ENCODE measurements around the gene UCK1. TPM values are rescaled to one million over a fixed set of nuclear protein-coding genes. Genes with fewer than 3 reads are reported as not detected.

Gene UCK1
- polyA plus RNA-seq, 2 of the 4 experiments (the other 2 are of a cell fraction): 18.0 to 26.5 TPM

GRCh38 chr9:131484560-131485185, 46.4 kb downstream of the UCK1 start:
- FAIRE-seq (no peak), DNase-seq (ENCODE audit: low read depth in 1 of 2, low spot score in 1 of 2) (no peak), ATAC-seq (no peak)
- Histone ChIP-seq H3K27ac (no peak overlapping the region), H3K4me1 (no peaks in the 10 kb centered on the region), H3K4me2 (no peak overlapping the region), H3K4me3 (no peak overlapping the region), H3K9me3 (no peaks in the 10 kb centered on the region)
- TF ChIP-seq FOSL2 (IDR thresholded peaks at IDR 0.05) (no peak), FOSL2 (CRISPR knock-in tag; IDR thresholded peaks at IDR 0.05) (no peak), HEYL (CRISPR knock-in tag; IDR thresholded peaks at IDR 0.05) (no peak), GATA3 (IDR thresholded peaks at IDR 0.05; ENCODE audit: borderline replicate concordance) (no peak)
- WGBS (ENCODE audit: missing lambda C conversion rate): 94% methylated on average over 15 of the region's 15 CpGs
- POLR2A ChIA-PET: no interaction called here
- CTCF ChIA-PET: interaction anchor here (0.8 to 1.4 kb wide), 7 partner anchors 10 to 256 kb away, joined by 3 to 4 read pairs (median 3); no protein-coding TSS in a partner anchor

- no peak for FAIRE-seq
- 96% methylated on average over 7 of the region's 7 CpGs for WGBS (ENCODE audit: missing lambda C conversion rate)
- Histone ChIP-seq H3K4me1 (no peaks in the 10 kb centered on the region), H3K27ac (no peak overlapping the region), H3K4me3 (no peak overlapping the region), H3K9me3 (no peaks in the 10 kb centered on the region), H3K4me2 (no peak overlapping the region)
- ChIA-PET CTCF (interaction anchor here (0.8 to 1.3 kb wide), 4 partner anchors 26 to 256 kb away, joined by 3 to 4 read pairs (median 3); no protein-coding TSS in a partner anchor), POLR2A (no interaction called here)
- no peak for DNase-seq (ENCODE audit: low read depth in 1 of 2, low spot score in 1 of 2)
- no peak for ATAC-seq
- TF ChIP-seq KDM5A (IDR thresholded peaks at IDR 0.05) (no peak), ZSCAN20 (CRISPR knock-in tag; IDR thresholded peaks at IDR 0.05) (no peak), EP300 (IDR thresholded peaks at IDR 0.05) (no peak), BHLHE40 (IDR thresholded peaks at IDR 0.05; ENCODE audit: low read depth, low read length) (no peak), HOXA7 (CRISPR knock-in tag; IDR thresholded peaks at IDR 0.05) (no peak), MAZ (IDR thresholded peaks at IDR 0.05; ENCODE audit: borderline replicate concordance, low read depth, low read length) (no peak), MAX (IDR thresholded peaks at IDR 0.05) (no peak), ZC3H11A (IDR thresholded peaks at IDR 0.05) (no peak), EHF (CRISPR knock-in tag; IDR thresholded peaks at IDR 0.05) (no peak), CBX2 (IDR thresholded peaks at IDR 0.05; ENCODE audit: borderline replicate concordance, low read depth) (no peak), CHD2 (IDR thresholded peaks at IDR 0.05; ENCODE audit: low read length, partially characterized antibody) (no peak), JUN (IDR thresholded peaks at IDR 0.05) (no peak), SREBF2 (IDR thresholded peaks at IDR 0.05) (no peak), MYC (IDR thresholded peaks at IDR 0.05; ENCODE audit: borderline replicate concordance, low read length) (no peak)
Observed at GRCh38 chr9:131484051-131484445, 47.0 kb downstream of the UCK1 start.

GRCh38 chr9:131483319-131484050, 47.6 kb downstream of the UCK1 start:
- FAIRE-seq (no peak), ATAC-seq (no peak), DNase-seq (ENCODE audit: low read depth in 1 of 2, low spot score in 1 of 2) (no peak)
- POLR2A ChIA-PET: no interaction called here
- no peak overlapping the region for H3K4me3 ChIP-seq
- no peaks in the 10 kb centered on the region for H3K9me3 ChIP-seq
- WGBS (ENCODE audit: missing lambda C conversion rate): 94% methylated on average over 9 of the region's 9 CpGs
- no peaks in the 10 kb centered on the region for H3K4me1 ChIP-seq
- no peak for TF ChIP-seq CEBPB (IDR thresholded peaks at IDR 0.05)
- no peak for TF ChIP-seq TFCP2L1 (CRISPR knock-in tag; IDR thresholded peaks at IDR 0.05)
- no peak for TF ChIP-seq SREBF2 (IDR thresholded peaks at IDR 0.05)
- no peak for TF ChIP-seq RNF2 (IDR thresholded peaks at IDR 0.05; ENCODE audit: borderline replicate concordance, low read depth)
- no peak for TF ChIP-seq TP53 (CRISPR knock-in tag; IDR thresholded peaks at IDR 0.05)
- no peak for TF ChIP-seq EHMT2 (IDR thresholded peaks at IDR 0.05; ENCODE audit: low read depth)
- no peak for TF ChIP-seq EHF (CRISPR knock-in tag; IDR thresholded peaks at IDR 0.05)
- no peak for TF ChIP-seq POLR2AphosphoS2 (conservative IDR thresholded peaks at IDR 0.05; ENCODE audit: low read length)
- no peak for TF ChIP-seq ZC3H11A (IDR thresholded peaks at IDR 0.05)
- TF ChIP-seq SMC3 (IDR thresholded peaks at IDR 0.05): no peak
- no peak for TF ChIP-seq HMGXB4 (CRISPR knock-in tag; IDR thresholded peaks at IDR 0.05; ENCODE audit: borderline replicate concordance)
- CTCF ChIA-PET: no interaction called here
- H3K4me2 ChIP-seq: no peak overlapping the region
- H3K27ac ChIP-seq: no peak overlapping the region
